Transverse colon (tissue), 4 donors: ENCODE data around the gene JPT1.

Source experiments
- CTCF ChIP-seq, 5 experiments: fragments of 200-600 bp in 3 of 5; fragments of 450-650 bp in 2 of 5; sonication (generic) in 3 of 5; IDR thresholded peaks; 1 replicate in 2 of 5; 2 replicates in 3 of 5; pipeline ENCODE4 v1.5.1; 2016 to 2017; ENCODE audit warnings: antibody characterized with exemption in 5 of 5, inconsistent platforms in 3 of 5, mild to moderate bottlenecking in 2 of 5, moderate library complexity in 1 of 5
- POLR2A ChIP-seq: fragments of 450-650 bp; IDR thresholded peaks from one replicate; pipeline ENCODE4 v1.6.1; 2016; ENCODE audit warnings: antibody characterized with exemption, mild to moderate bottlenecking, moderate library complexity
- POLR2AphosphoS5 ChIP-seq, 3 donors: sonication (generic); formaldehyde crosslinking; IDR thresholded peaks; one replicate each; pipeline ENCODE4 v1.6.1; 2016; ENCODE audit warnings: antibody characterized with exemption in 3 of 3

GRCh38 chr17:75103601-75104554 is 50.4 kb downstream of the JPT1 start:
- no peak for TF ChIP-seq POLR2A
- no peak for TF ChIP-seq CTCF (IDR thresholded peaks at IDR 0.05)
- TF ChIP-seq POLR2AphosphoS5 (IDR thresholded peaks at IDR 0.05): no peak
